AG10803 (cell line): ENCODE data around the gene ABHD2.

Experiments used
- DNase-seq: peaks from one replicate; pipeline ENCODE4 v3.0.0; 2010; ENCODE audit warnings: low read depth
- H3K4me3 ChIP-seq: 2 replicates; pipeline ENCODE4 v1.5.1; 2011; ENCODE audit warnings: mild to moderate bottlenecking, low read length, control low read depth
- TF ChIP-seq, protein P1 (sequence below): conservative IDR thresholded peaks from 2 replicates; pipeline ENCODE4 v1.5.1; 2011; ENCODE audit warnings: mild to moderate bottlenecking, low read length, control low read depth, inconsistent platforms

ABHD2 gene

DNA sequence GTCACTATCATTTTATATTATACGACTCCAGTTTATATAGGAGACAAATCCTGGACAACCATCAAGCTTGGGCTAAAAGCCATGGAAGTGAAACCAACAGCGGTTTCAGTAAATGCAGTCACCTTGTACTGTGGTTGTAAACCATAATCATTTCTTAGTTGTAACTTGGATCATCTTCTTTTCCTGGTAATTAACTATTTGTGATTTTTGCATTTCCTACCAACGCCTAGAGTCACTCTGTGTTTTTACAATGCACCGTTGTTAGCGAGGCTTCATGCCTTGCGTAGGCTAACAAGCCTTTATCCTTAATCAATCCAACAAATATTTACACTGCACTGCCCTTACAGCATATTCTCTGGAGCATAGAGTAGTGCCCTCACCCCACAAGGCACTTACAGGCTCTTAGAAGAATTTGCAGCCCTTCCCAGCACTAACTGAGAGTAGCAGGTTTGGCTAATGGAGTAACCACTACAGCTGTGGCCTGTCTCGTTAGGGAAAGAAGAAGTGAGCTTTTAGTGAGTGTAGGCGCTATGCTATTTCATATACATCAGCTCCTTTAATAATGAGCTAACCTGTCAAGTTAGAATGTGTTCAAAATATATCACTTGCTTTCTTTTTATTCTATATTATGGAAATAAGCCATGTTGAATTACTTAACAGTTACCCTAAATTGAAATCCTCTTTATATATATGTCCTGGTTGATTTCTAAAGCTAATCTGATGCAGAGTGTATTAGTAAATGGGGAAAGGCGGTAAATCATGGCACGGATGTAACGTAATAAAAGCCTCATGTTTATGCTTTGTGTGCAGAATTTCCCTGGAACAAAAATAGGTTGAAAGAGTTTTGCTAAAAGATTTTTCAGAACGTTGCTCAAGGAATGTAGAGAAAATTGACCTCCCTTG, 62.8 kb downstream of the ABHD2 start:
- no peak overlapping the region for H3K4me3 ChIP-seq
- DNase-seq = no peak
- TF ChIP-seq, protein P1, sequence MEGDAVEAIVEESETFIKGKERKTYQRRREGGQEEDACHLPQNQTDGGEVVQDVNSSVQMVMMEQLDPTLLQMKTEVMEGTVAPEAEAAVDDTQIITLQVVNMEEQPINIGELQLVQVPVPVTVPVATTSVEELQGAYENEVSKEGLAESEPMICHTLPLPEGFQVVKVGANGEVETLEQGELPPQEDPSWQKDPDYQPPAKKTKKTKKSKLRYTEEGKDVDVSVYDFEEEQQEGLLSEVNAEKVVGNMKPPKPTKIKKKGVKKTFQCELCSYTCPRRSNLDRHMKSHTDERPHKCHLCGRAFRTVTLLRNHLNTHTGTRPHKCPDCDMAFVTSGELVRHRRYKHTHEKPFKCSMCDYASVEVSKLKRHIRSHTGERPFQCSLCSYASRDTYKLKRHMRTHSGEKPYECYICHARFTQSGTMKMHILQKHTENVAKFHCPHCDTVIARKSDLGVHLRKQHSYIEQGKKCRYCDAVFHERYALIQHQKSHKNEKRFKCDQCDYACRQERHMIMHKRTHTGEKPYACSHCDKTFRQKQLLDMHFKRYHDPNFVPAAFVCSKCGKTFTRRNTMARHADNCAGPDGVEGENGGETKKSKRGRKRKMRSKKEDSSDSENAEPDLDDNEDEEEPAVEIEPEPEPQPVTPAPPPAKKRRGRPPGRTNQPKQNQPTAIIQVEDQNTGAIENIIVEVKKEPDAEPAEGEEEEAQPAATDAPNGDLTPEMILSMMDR = no peak

GRCh38 chr15:89155122-89155521, 66.9 kb downstream of the ABHD2 start:
- DNase-seq = no peak
- TF ChIP-seq, protein P1 = no peak
- H3K4me3 ChIP-seq = no peak overlapping the region

DNA sequence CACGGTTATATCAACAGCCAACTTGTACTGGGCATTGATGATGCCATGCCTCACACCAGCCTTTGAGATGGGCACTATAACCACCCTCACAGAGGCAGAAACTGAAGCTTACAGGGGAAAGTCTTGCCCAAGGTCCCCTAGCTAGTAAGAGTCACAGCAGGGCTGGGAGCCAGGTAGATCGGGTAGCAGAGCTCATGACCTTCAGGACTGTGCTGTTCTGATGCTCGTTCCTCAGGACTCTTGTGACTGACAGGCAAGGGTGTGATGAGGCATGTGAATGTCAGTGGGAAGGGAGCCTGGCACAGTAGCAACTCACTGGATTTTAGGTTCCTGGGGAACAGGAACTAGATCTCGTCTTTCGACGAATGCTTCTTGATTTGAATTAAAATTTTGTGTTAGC, 67.4 kb downstream of the ABHD2 start:
- H3K4me3 ChIP-seq = no peak overlapping the region
- no peak for DNase-seq
- TF ChIP-seq, protein P1 = no peak

- DNase-seq = no peak
- TF ChIP-seq, protein P1 = no peak
- no peak overlapping the region for H3K4me3 ChIP-seq
Observed at GRCh38 chr15:89157061-89157460, 68.8 kb downstream of the ABHD2 start.

- TF ChIP-seq, protein P1 = no peak
- DNase-seq = no peak
- H3K4me3 ChIP-seq = no peak overlapping the region
Observed at GRCh38 chr15:89157918-89158564, 69.8 kb downstream of the ABHD2 start.

DNA sequence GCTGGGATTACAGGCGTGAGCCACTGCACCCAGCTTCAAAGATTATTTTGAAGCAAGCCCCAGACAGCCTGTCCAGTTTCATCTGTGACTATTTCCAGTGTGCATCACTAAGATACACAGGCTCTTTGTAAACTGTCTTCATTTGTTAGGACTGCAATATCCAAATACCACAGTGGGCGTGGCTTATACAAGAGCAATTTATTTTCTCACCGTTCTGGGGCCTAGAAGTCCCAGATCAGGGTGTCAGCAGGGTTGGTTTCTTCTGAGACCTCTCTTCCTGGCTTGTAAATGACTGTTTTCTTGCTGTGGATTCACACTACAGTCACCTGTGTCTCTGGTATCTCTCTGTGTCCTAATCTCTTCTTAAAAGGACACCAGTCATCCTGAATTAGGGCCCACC, 73.4 kb downstream of the ABHD2 start:
- DNase-seq = no peak
- TF ChIP-seq, protein P1 = no peak
- H3K4me3 ChIP-seq = no peak overlapping the region
